K562 (cell line): ENCODE data around the gene POMGNT1. TPM values are rescaled to one million over a fixed set of nuclear protein-coding genes. Genes with fewer than 3 reads are reported as not detected.

Experiments
- CCNT2 ChIP-seq: IDR thresholded peaks from 2 replicates; pipeline ENCODE4 v1.6.1; 2011; ENCODE audit warnings: borderline replicate concordance, low read depth, mild to moderate bottlenecking, moderate library complexity, mixed read lengths, low read length; ENCODE audit not compliant: insufficient read length; ENCODE audit errors: extremely low read depth
- FOXA3 ChIP-seq, 2 experiments: fragments of 450-650 bp in 1 of 2; sonication (generic) in 1 of 2; formaldehyde crosslinking; IDR thresholded peaks in 1 of 2; conservative IDR thresholded peaks in 1 of 2; 2 replicates each; pipeline versions ENCODE4 v1.4.0 to v1.8.0; 2020 to 2022; ENCODE audit warnings: mild to moderate bottlenecking in 2 of 2, missing genetic modification reagents in 1 of 2
- FOXP4 ChIP-seq: sonication (generic); formaldehyde crosslinking; IDR thresholded peaks from 2 replicates; pipeline ENCODE4 v1.8.0; 2022; ENCODE audit warnings: mild to moderate bottlenecking, missing genetic modification reagents, borderline replicate concordance
- HINFP ChIP-seq: fragments of 450-650 bp; conservative IDR thresholded peaks from 2 replicates; pipeline ENCODE4 v1.6.1; 2016; ENCODE audit warnings: missing genetic modification characterization, low read depth, mild to moderate bottlenecking, control low read depth, missing compliant biosample characterization
- MEF2D ChIP-seq: conservative IDR thresholded peaks from 2 replicates; pipeline ENCODE4 v1.6.1; 2016; ENCODE audit warnings: low read depth, missing genetic modification characterization, missing compliant biosample characterization
- PCBP1 ChIP-seq: fragments of 200-400 bp; formaldehyde crosslinking; IDR thresholded peaks from 2 replicates; pipeline ENCODE4 v1.6.1; 2018; ENCODE audit warnings: mild to moderate bottlenecking, low read depth, low read length; ENCODE audit not compliant: poor library complexity, severe bottlenecking
- POLR2G ChIP-seq: fragments of 200-400 bp; formaldehyde crosslinking; IDR thresholded peaks from 2 replicates; pipeline ENCODE4 v1.6.1; 2017; ENCODE audit warnings: low read depth, mild to moderate bottlenecking, antibody characterized with exemption, low read length, moderate library complexity
- PREB ChIP-seq: sonication (generic); formaldehyde crosslinking; IDR thresholded peaks from 2 replicates; pipeline ENCODE4 v1.8.1; 2023; ENCODE audit warnings: mild to moderate bottlenecking, missing genetic modification reagents
- RBFOX2 ChIP-seq: fragments of 200-400 bp; formaldehyde crosslinking; IDR thresholded peaks from 2 replicates; pipeline ENCODE4 v1.6.1; 2017; ENCODE audit warnings: low read depth, mild to moderate bottlenecking, low read length, moderate library complexity
- TCF15 ChIP-seq: fragments of 250-450 bp; sonication (Bioruptor Pico); IDR thresholded peaks from 2 replicates; pipeline ENCODE4 v1.8.0; 2022; ENCODE audit warnings: moderate library complexity, mild to moderate bottlenecking, inconsistent platforms
- USF1 ChIP-seq: sonication (generic); formaldehyde crosslinking; IDR thresholded peaks from 2 replicates; pipeline ENCODE4 v1.9.0; 2022; ENCODE audit warnings: mild to moderate bottlenecking, missing genetic modification reagents
- ZBTB17 ChIP-seq: fragments of 450-650 bp; formaldehyde crosslinking; IDR thresholded peaks from 2 replicates; pipeline ENCODE4 v1.4.0; 2020; ENCODE audit warnings: mild to moderate bottlenecking
- ZNF347 ChIP-seq: fragments of 450-650 bp; formaldehyde crosslinking; IDR thresholded peaks from 2 replicates; pipeline ENCODE4 v1.4.0; 2020; ENCODE audit warnings: low read depth, mild to moderate bottlenecking, moderate library complexity
- ZNF830 ChIP-seq: fragments of 250-450 bp; sonication (Bioruptor Pico); IDR thresholded peaks from 2 replicates; pipeline ENCODE4 v1.5.0; 2021; ENCODE audit warnings: mild to moderate bottlenecking
- polyA plus RNA-seq, 8 experiments: library from polyadenylated mRNA; depleted of rRNA in 4 of 8; stranded (reverse) in 5 of 8; unstranded in 3 of 8; fragments of >200 nt; fragmentation: Nextera tagmentation in 2 of 8; fragmentation: Illumina TruSeq in 1 of 8; extraction: Ambion mirVana in 2 of 8; extraction: Trizol in 1 of 8; gene quantifications; 2 replicates each; pipeline versions ENCODE4 v1.2.1 to v1.2.3, GENCODE V29; 2011 to 2014; ENCODE audit warnings: inconsistent platforms in 1 of 8, missing spikeins in 1 of 8
- total RNA-seq, 7 experiments: library from RNA; depleted of rRNA in 6 of 7; stranded (reverse); fragments of >200 nt in 6 of 7; fragmentation: Illumina TruSeq in 2 of 7; extraction: Trizol in 2 of 7; gene quantifications; 2 replicates each; pipeline versions ENCODE4 v1.2.1 to v1.2.3, GENCODE V29; 2011 to 2021; ENCODE audit warnings: low replicate concordance in 1 of 7

POMGNT1 gene
- total and polyA plus RNA-seq, 9 of the 15 experiments (the other 6 are each of a cell fraction or from before 2014, with no cell fraction given): 14.1 to 58.9 (median 37.8) TPM

- TF ChIP-seq USF1 (CRISPR knock-in tag) (peak; percentile 70), CCNT2 (peak; percentile 53), POLR2G (peak; percentile 67), ZNF830 (CRISPR knock-in tag) (no peak), TCF15 (CRISPR knock-in tag) (no peak), PCBP1 (peak; percentile 60), RBFOX2 (peak; percentile 66), HINFP (tag) (no peak), FOXA3 (CRISPR knock-in tag; conservative IDR thresholded peaks at IDR 0.05 in 1 of 2, IDR thresholded peaks at IDR 0.05 in 1 of 2) (peak in 1 of 2 experiments; percentile 42; a peak in 1 of 4 replicates), ZBTB17 (CRISPR knock-in tag) (peak; percentile 92), MEF2D (tag) (no peak), PREB (CRISPR knock-in tag) (no peak), ZNF347 (CRISPR knock-in tag) (0 out of 2 replicates have a peak, but pooled peaks have one; percentile 10), FOXP4 (CRISPR knock-in tag) (0 out of 2 replicates have a peak, but pooled peaks have one; percentile 67)
Observed at GRCh38 chr1:46246548-46247435, 48.6 kb upstream of the POMGNT1 start (continued).
